ENCODE results near the gene OTP.

OTP gene

DNA sequence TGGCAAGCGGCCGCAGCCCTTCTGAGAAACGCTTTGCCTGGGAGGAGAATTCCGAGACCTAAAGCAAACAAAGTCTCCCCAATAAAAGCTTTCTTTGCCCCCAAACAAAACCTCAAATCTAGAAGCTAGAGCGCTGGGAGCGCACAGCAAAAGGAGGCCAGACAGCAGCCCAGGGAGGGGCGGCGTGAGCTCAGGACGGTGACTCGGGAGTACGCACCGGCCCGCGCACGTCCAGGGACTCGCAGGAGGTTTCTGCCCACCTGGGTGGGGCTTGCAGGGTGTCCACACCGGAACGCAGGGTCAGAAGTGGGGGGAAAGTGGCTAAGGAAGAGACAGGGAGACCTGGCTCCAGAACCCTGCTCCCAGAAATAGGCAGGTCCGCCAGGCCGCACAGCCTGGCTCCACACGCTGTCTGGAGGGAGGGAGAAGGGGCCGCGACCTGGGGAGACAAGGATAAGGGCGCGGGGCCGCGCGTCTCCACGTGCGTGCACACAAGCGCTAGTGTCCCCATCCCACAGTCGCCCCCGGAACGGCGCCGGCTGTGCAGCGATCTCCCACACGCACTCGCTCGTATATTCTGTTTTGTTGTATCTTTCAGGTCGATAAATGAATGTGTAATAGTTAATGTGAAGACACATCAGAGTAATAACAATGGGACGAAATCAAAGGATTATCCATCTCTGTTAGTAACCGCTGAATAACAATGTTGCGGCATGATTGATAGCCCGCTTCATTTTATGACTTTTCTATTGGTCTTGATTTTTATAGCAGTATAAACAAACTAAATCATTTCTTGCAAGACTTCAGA is 2.3 kb upstream of the OTP start:
- no peak for DNase-seq (ENCODE audit: low read depth)
- TF ChIP-seq, protein P1, sequence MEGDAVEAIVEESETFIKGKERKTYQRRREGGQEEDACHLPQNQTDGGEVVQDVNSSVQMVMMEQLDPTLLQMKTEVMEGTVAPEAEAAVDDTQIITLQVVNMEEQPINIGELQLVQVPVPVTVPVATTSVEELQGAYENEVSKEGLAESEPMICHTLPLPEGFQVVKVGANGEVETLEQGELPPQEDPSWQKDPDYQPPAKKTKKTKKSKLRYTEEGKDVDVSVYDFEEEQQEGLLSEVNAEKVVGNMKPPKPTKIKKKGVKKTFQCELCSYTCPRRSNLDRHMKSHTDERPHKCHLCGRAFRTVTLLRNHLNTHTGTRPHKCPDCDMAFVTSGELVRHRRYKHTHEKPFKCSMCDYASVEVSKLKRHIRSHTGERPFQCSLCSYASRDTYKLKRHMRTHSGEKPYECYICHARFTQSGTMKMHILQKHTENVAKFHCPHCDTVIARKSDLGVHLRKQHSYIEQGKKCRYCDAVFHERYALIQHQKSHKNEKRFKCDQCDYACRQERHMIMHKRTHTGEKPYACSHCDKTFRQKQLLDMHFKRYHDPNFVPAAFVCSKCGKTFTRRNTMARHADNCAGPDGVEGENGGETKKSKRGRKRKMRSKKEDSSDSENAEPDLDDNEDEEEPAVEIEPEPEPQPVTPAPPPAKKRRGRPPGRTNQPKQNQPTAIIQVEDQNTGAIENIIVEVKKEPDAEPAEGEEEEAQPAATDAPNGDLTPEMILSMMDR (conservative IDR thresholded peaks at IDR 0.05; ENCODE audit: low read depth, low read length) = no peak
- H3K4me3 ChIP-seq (ENCODE audit: low read length) = no peak overlapping the region

DNA sequence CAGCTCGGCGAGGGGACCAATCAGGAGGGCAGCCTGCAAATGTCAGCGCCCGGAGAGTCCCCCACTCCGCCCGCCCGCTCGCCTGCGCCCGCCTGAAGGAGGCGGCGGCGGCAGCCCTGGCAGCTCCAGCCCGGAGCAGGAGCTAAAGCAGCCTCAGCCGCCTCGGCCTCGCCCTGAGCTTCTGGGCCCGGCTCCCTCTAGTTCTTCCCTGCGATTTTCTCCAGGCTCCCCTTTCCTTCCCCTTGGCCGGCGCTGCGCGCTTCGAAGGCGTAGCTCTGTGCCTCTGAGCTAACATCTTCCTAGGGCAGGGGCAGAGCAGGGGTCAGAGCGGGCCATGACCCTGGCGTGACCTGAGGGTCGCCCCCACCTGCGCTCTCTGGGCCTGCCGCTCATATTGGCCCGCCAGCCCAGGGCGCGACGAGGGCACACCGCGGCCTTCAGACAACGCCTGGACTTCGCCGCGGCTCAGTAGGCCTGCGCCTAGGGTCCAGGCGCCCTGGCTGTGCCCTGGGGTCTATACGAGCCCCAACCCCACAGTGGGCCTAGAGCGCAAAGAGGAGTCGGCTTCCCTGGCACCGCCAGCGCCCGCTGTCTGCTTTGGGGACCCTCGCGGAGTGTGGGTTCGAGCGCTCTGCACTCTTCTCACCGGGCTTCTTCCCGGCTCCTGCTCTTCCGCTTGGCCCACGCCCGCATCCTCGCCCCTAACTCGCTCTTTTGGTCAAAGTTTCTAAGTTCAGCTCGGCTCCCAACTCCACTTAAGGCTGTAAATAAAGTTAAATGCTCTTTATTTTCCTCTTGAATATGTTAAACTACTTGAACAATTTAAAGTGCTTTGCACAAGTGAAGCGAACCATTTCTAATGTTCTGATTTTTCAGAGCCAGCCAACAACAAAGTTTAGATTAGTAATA is 504 bp upstream of the OTP start:
- TF ChIP-seq, protein P1 (conservative IDR thresholded peaks at IDR 0.05; ENCODE audit: low read depth, low read length) = no peak
- DNase-seq (ENCODE audit: low read depth) = no peak
- no peak overlapping the region for H3K4me3 ChIP-seq (ENCODE audit: low read length)

DNA sequence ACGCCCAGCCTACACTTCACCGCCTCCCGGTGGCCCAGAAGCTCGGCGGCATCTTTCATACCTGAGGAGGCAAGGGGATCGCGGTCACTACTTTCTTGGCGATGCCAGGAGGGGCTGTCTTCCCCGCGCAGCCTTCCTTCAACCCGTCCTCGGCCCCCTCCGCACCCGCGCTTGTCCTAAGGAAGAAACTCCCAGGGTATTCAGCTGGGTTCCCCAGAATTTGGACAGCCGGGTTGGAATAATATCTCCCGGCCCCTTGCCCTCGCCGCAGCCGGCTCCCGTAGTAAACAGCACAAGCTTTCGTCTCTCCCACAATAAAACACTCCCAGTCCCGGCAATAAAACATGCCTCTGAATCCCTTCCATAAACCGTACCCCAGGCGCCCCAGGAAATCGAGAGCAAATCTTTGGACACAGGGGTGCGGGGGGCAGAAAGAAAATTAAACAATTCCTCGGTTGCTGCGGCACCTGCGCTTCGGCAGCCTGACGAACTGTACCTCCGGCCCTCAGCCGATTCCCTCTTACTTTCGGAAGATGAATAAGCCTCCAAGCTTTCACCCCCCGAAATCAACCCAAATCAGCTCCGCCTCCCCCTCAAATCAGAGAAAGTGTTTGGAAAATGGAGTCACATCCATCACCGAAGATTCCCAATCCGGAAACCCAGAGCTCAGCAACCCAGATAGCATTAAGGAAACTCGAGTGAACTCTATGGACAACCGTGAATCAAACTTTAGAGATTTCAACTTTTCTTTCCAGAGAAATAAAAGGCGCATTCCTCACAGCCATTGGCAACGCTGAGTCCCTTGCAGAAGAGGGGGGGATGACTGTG is 1.1 kb downstream of the OTP start:
- TF ChIP-seq, protein P1 (conservative IDR thresholded peaks at IDR 0.05; ENCODE audit: low read depth, low read length) = no peak
- DNase-seq (ENCODE audit: low read depth) = no peak
- no peak overlapping the region for H3K4me3 ChIP-seq (ENCODE audit: low read length)

DNA sequence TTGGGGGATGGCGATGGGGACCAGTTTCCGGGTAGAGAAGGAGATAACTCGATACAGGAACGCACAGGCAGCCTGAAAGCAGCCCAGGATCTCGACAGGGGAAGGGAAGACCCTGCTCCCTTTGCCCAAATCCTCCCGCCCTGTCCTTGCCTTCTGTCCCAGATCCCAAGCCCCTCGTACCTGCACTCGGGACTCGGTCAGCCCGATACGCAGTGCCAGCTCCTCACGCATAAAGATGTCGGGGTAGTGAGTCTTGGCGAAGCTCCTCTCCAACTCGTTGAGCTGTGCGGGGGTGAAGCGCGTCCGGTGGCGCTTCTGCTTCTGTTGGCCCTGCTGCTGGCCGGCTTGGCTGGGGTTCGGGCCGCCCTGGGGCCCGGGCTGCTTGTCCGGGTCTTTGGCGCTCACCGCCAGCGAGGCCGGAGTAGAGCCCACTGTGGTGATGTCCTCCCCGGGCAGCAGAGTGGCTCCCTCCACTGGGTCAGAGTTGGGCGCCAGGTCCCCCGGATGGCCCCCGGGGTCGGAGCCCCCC is 1.8 kb downstream of the OTP start:
- TF ChIP-seq, protein P1 (conservative IDR thresholded peaks at IDR 0.05; ENCODE audit: low read depth, low read length) = no peak
- H3K4me3 ChIP-seq (ENCODE audit: low read length) = no peak overlapping the region
- DNase-seq (ENCODE audit: low read depth) = no peak

DNA sequence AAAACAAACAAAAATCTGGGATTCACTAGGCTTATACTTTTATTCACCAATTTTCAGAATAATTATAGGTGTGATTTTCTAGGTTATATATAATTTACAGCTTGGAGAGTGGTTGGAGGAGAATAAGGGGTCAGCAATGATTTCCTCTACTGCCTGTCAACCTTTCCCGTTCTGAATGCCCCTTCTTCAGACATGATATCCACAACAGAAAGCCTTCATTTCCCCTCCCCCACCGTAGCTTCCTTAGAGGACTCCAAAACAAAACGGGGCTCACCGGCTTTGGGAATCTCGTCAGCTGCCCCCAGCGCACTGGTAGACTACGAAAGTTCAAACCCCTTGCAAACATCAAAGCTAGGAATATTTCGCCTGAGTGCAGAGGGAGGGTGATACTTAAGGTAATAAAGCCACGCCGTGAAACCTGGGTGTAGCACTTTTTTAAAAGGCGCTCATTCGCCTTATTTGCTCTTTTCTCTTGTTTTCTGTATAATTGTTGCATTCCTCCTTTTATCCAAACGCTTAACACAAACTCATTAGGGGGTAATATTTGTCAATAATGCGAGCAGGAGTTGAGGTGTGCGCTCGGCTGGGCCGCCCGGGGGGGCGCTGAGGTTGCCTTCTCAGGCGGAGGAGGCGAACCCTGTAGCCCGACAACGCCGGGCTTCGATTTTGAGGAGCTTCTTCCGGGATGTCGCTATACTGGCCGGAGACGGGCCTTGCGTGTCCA is 2.4 kb downstream of the OTP start:
- DNase-seq (ENCODE audit: low read depth) = no peak

More for the DNA sequence above, 2.4 kb downstream of the OTP start:
- TF ChIP-seq, protein P1 (conservative IDR thresholded peaks at IDR 0.05; ENCODE audit: low read depth, low read length) = no peak
- H3K4me3 ChIP-seq (ENCODE audit: low read length) = no peak overlapping the region

Data from retinal pigment epithelial cell (primary cell).